Heart right ventricle (tissue), 16 donors: ENCODE measurements around the gene SEMA3F. TPM values are rescaled to one million over a fixed set of nuclear protein-coding genes. Genes with fewer than 3 reads are reported as not detected.
"Not testable (repeated sequence)": the region's sequence is repeated elsewhere in the genome, so short reads cannot be mapped to it uniquely, and the experiment has no call there.

Source experiments
- ATAC-seq, 8 donors: fragments of 200-7000 bp; cut with Tn5 transposase; one replicate each; pipeline ENCODE4 v1.9.1; 2020; ENCODE audit warnings: mild to moderate bottlenecking in 8 of 8, moderate library complexity in 8 of 8, moderate number of reproducible peaks in 1 of 8
- DNase-seq, 2 donors: peaks; one replicate each; pipeline ENCODE4 v3.0.0-alpha.2; 2020
- H3K27ac ChIP-seq, 10 donors: fragments of 200-600 bp; sonication (generic) in 2 of 10; one replicate each; pipeline versions ENCODE4 v1.5.0 to v1.8.0; 2020 to 2022; ENCODE audit warnings: mild to moderate bottlenecking in 3 of 10
- H3K27me3 ChIP-seq, 7 donors: fragments of 200-600 bp; one replicate each; pipeline ENCODE4 v1.8.0; 2021 to 2022; ENCODE audit warnings: mild to moderate bottlenecking in 2 of 7
- H3K36me3 ChIP-seq, 9 donors: fragments of 200-600 bp; sonication (generic) in 1 of 9; one replicate each; pipeline versions ENCODE4 v1.5.0 to v1.8.0; 2020 to 2022; ENCODE audit warnings: mild to moderate bottlenecking in 2 of 9
- H3K4me1 ChIP-seq, 9 donors: fragments of 200-600 bp; sonication (generic) in 1 of 9; one replicate each; pipeline versions ENCODE4 v1.5.0 to v1.8.0; 2020 to 2022; ENCODE audit warnings: mild to moderate bottlenecking in 4 of 9
- H3K4me3 ChIP-seq, 10 donors: fragments of 200-600 bp; sonication (generic) in 2 of 10; one replicate each; pipeline versions ENCODE4 v1.5.0 to v1.8.0; 2020 to 2022; ENCODE audit warnings: mild to moderate bottlenecking in 7 of 10, moderate library complexity in 2 of 10
- H3K9me3 ChIP-seq, 11 donors: fragments of 200-600 bp in 10 of 11; sonication (generic) in 2 of 11; one replicate each; pipeline versions ENCODE4 v1.5.0 to v1.8.0; 2013 to 2022; ENCODE audit warnings: mild to moderate bottlenecking in 2 of 11, control low read depth in 1 of 11, moderate library complexity in 1 of 11
- WGBS, 2 donors: extraction: QIAGEN DNeasy Blood & Tissue Kit; methylation state at CpG; one replicate each; pipeline ENCODE4 v1.1.7; 2013; ENCODE audit warnings: inconsistent platforms in 1 of 2; 5-methylcytosine and 5-hydroxymethylcytosine counted together
- intact Hi-C, 10 donors: fragments of 100-400 bp; cut with DNase I; formaldehyde crosslinking; loops; one replicate each; pipeline versions ENCODE4 v1.11.1 to v1.14.2; 2022
- polyA plus RNA-seq, 2 donors: library from polyadenylated mRNA; stranded (reverse); fragments of 200-250 nt; gene quantifications; one replicate each; pipeline ENCODE4 v1.2.3, GENCODE V29; 2013
- total RNA-seq, 10 donors: library from RNA; stranded (reverse); fragmentation: NEBNext Ultra II Directional in 3 of 10; extraction: Animal tissue kit (Norgen Biotek cat#: 25700) in 3 of 10; gene quantifications; one replicate each; pipeline versions ENCODE4 v1.2.1 to v1.2.4, GENCODE V29; 2021 to 2023
- TF ChIP-seq, protein P1 (sequence below), 9 donors: fragments of 200-600 bp; sonication (generic) in 2 of 9; IDR thresholded peaks; one replicate each; pipeline versions ENCODE4 v1.5.0 to v1.8.0; 2021 to 2022; ENCODE audit warnings: antibody characterized with exemption in 9 of 9, mild to moderate bottlenecking in 5 of 9, moderate library complexity in 1 of 9
- donor health status: Arrhythmogenic right ventricular cardiomyopathy.
- donor health status: ischemic (EF 13 %, LVEDD 7.1; RV severe dilation, severe dysfunction).
- donor health status: healthy with polysubstance abuse.
- donor health status: DM: no; HTN: yes; CAD: no.
- donor health status: DM: no; HTN: no; CAD: no.
- donor health status: ischemic (EF 25% LVEDD 6.9; RV normal size, moderate dysfunction).
- donor health status: ischemic (EF 25% LVEDD 5.7; RV mildly dilated, moderate dysfunction).
- donor health status: healthy.
- donor health status: DM: yes; HTN: yes; CAD: no.
- donor health status: Ischemic cardiomyopathy.
- donor health status: ischemic (EF 35%, LVEDD 5.7; RV mildly dilated, moderate dysfunction).
- donor health status: nonischemic (EF 11% LVEDD 7.7; RV severe dilation, severe dysfunction).
- donor health status: DM: yes; HTN: yes; CAD: no.
- donor health status: PGD.
- donor health status: ischemic (EF 29% LVEDD 5.4; RV normal size, mild dysfunction).
- donor health status: nonischemic (EF 23%, LVEDD 6.1; RV moderate dilation, normal function).

The SEMA3F gene
- total and polyA plus RNA-seq, 12 donors, result 5.1 to 37.2 (median 12.3) TPM

- Histone ChIP-seq H3K4me1 (peaks cover 0 to 29% (median 19%) of the 10 kb centered on the region in 9 donors), H3K36me3 (no peaks in the 10 kb centered on the region), H3K27ac (no peak overlapping the region), H3K4me3 (no peak overlapping the region), H3K9me3 (no peaks in the 10 kb centered on the region), H3K27me3 (peaks cover 0 to 38% (median 23%) of the 10 kb centered on the region in 7 donors)
- TF ChIP-seq, protein P1, sequence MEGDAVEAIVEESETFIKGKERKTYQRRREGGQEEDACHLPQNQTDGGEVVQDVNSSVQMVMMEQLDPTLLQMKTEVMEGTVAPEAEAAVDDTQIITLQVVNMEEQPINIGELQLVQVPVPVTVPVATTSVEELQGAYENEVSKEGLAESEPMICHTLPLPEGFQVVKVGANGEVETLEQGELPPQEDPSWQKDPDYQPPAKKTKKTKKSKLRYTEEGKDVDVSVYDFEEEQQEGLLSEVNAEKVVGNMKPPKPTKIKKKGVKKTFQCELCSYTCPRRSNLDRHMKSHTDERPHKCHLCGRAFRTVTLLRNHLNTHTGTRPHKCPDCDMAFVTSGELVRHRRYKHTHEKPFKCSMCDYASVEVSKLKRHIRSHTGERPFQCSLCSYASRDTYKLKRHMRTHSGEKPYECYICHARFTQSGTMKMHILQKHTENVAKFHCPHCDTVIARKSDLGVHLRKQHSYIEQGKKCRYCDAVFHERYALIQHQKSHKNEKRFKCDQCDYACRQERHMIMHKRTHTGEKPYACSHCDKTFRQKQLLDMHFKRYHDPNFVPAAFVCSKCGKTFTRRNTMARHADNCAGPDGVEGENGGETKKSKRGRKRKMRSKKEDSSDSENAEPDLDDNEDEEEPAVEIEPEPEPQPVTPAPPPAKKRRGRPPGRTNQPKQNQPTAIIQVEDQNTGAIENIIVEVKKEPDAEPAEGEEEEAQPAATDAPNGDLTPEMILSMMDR (IDR thresholded peaks at IDR 0.05), result no peak
- intact Hi-C loops, result no loop called here
- WGBS, 2 donors, result 70 to 73% methylated on average over 14 of the region's 14 CpGs
- no peak for ATAC-seq
- no peak for DNase-seq
Measured at GRCh38 chr3:50208677-50209344, 53.7 kb downstream of the SEMA3F start.

DNA sequence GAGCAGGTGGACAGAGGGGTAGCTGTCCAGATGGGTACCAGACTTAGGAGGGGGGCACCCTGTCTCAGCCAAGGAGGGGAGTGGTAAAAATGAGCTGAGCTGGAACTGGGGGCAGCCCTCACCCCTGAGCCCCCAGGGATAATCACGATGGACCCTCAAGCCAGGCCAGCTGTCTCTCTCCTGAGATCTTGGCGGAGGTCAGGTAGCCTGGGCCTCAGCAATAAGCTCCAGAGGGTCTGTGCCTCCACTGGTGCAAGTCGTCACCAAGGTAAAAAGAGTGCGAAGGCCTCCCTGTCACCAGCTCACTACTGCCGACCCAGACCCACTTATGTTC, 55.0 kb downstream of the SEMA3F start:
- Histone ChIP-seq H3K4me1 (peaks cover 0 to 20% (median 11%) of the 10 kb centered on the region in 9 donors), H3K36me3 (no peaks in the 10 kb centered on the region), H3K4me3 (no peak overlapping the region), H3K27ac (no peak overlapping the region), H3K9me3 (no peaks in the 10 kb centered on the region), H3K27me3 (peaks cover 0 to 25% (median 10%) of the 10 kb centered on the region in 7 donors)
- intact Hi-C loops, result no loop called here
- 87 to 89% methylated on average over 5 of the region's 5 CpGs for WGBS, 2 donors
- DNase-seq (no peak), ATAC-seq (no peak)
- TF ChIP-seq, protein P1 (IDR thresholded peaks at IDR 0.05), result no peak

GRCh38 chr3:50210510-50211367, 55.6 kb downstream of the SEMA3F start:
- Histone ChIP-seq H3K27ac (no peak overlapping the region), H3K4me3 (no peak overlapping the region), H3K4me1 (peaks cover 0 to 14% (median 5%) of the 10 kb centered on the region in 9 donors), H3K9me3 (no peaks in the 10 kb centered on the region), H3K36me3 (no peaks in the 10 kb centered on the region), H3K27me3 (peaks cover 0 to 19% (median 4%) of the 10 kb centered on the region in 7 donors)
- intact Hi-C loops, result no loop called here
- 86 to 94% methylated on average over 13 of the region's 13 CpGs for WGBS, 2 donors
- TF ChIP-seq, protein P1 (IDR thresholded peaks at IDR 0.05), result no peak
- ATAC-seq (no peak), DNase-seq (no peak)

DNA sequence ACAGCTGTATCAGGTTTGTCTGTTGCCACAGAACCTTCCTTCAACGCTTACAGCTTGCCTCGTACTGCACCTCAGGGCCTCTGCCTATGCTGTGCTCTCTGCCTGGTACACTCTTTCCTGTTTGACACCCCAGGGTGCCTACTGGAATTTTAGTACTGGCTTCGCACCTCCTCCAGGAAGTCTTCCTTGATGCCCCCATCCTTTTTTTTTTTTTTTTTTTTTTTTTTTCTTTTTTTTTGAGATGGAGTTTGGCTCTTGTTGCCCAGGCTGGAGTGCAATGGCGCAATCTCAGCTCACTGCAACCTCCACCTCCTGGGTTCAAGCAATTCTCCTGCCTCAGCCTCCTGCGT, 56.2 kb downstream of the SEMA3F start:
- H3K27ac ChIP-seq, H3K4me1 ChIP-seq, H3K36me3 ChIP-seq, H3K4me3 ChIP-seq, ATAC-seq, H3K9me3 ChIP-seq, DNase-seq, intact Hi-C loops: not testable (repeated sequence)
- WGBS, 2 donors, result 93 to 94% methylated on average over 5 of the region's 5 CpGs
- H3K27me3 ChIP-seq, result peaks cover 0 to 13% (median 0%) of the 10 kb centered on the region in 7 donors
